HS-27A (cell line): Measurements from ENCODE around the gene LRRC52.

Experiments
- DNase-seq: peaks from one replicate; pipeline ENCODE4 v3.0.0-alpha.2; 2012; ENCODE audit warnings: low read depth, missing footprints

LRRC52 gene

DNA sequence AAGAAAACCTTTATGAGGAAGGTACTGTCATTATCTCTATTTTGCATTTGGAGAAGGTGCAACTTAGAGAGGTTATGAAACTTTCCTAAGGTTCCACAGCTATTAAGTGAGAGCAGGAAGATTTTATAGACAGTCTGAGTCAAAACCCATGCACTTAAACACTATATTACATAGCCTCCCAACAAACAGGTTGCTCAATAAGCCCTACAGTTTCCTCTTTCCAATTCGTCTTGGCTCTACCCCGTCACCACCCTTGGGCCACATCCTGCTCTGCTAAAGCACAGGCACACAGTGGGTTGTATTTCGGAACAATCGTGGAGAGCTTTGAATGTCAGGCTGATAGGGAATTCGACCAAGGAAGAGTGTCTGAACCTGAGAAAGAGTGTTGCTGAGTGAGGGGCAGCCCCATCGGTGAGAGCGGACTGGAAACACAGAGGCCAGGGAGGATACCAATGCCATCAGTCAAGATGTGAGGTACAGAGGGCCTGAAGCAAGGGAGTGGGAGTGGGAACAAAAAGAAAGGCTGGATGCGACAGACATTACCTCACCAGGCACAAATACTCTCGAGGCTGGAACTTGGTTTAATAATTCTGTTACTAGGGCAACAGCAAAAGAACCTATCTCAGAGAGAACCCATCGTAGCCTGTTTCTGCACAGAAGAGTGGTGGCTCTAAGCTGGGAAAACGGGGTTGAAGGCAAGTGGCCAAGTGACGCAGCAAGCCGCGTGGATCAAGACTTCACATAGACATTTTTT lies 6.3 kb upstream of the LRRC52 start:
- DNase-seq, result no peak

DNA sequence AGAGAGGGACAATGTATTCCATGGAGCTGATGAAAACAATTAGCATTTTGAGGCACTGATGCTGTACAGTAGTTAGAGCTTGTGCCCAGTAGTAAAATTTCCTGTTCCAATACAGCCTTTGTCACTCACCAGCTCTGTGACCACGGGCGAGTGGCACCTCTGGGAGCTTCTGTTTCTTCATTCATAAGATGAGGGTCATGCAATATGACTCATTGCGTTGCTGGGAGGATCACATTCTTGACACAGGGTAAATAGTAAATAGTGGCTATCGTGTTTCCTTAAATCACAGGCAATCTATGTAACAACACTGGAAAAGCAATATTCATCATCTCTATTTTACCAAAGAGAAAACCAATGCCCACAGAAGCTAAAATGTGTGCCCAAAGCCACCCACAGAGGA lies 4.5 kb upstream of the LRRC52 start:
- no peak for DNase-seq

DNA sequence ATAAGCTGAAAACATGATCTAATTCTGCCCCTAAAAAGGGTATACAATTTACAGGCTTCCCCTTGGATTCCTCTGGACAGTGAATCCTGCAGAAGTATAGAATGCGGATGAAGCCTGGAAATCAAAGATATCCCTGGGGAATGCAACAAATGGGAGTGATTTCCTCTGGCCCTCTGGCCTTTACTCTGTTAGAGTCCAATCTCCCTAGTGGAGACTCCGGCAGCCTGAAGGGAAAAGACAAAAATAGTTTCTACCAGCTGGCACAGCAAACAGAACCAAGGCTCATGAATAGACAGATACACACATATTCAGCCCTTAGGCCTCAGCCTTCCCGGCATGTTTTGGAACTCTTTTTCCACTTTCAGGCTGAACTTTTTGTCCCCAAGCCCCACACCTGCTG lies 3.9 kb upstream of the LRRC52 start:
- no peak for DNase-seq

DNA sequence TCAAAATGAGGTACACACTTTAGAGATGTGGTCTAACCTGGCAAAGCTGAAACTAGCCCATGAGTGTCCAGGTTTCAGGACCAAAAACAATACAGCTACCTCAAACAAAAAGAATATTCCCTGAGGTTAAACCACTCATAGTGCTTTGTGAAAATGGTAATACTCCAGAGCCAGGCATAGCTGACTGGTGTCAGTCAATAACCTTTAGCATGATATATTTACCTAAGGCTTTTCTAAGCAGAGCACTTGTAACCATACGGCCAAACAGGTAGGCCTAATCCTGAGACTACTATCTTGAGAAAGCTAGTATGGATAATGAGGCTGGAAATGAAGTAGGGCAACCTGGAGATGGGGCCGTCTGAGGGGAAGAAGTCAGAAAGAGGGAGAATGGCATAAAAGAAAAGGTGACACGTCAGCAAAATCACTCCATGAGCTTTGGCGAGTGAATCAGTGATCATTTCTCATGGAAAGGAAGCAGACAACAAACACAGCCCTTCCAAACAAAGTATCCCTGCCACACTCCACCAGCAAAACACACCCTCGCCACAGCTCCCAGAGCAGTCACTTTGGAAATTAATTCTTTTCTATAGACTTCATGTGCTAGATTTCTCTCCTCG lies 1.7 kb upstream of the LRRC52 start:
- DNase-seq, result no peak

DNA sequence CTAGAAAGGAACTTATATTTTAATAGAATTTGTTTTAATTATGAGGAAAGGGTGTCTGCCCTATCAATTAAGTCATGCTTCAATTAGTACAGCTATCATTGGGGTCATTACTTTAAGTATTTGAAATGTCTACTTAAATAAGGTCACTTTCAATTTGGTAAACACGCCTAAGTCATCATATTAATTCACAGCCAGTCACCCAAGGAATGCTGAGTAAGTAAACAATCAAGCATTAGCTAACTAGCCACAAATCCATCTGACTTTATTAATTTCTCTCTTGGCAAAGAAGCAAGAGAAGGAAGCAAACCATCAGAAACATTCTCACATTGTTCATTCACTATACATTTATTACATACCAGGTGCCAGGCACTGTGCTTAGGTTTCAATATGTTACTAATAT lies 1.2 kb upstream of the LRRC52 start:
- DNase-seq, result no peak

DNA sequence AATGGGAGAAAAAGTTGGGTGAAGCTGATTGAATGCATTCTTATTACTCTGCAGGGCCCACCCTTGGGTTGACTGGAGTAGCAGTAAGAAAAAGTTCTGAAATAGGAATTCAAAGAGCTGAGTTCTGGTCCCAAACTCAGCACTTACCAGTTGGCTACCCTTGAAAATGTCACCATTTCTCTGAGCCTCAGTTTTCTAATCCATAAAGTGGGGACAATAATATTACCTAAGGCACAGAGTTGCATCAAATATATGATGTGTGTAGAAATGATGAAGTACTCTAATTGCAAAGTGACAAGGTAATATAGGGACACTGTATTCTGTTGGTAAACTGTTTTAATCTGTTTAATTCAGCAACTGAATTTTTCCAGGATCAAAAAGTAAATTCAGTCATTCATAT lies 1.2 kb downstream of the LRRC52 start:
- no peak for DNase-seq

DNA sequence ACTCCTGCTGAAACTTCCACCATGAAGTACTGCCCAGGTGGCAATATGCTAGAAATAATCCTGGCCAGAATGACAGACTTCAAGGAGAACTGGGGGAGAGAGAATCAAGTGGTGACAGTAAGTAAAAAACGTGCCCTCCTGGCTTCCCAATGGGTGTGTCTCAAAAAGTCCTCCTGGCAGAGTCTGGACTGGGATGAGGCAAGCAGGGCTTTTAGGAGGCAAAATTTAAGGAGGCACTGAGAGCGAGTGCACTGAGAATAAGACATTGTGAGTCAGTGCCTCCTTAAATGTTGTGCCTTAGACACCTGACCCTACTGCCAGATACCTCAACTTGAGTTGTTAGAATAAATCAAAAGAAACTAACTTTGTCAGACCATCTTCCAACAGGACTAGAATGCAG lies 2.2 kb downstream of the LRRC52 start:
- DNase-seq, result no peak

DNA sequence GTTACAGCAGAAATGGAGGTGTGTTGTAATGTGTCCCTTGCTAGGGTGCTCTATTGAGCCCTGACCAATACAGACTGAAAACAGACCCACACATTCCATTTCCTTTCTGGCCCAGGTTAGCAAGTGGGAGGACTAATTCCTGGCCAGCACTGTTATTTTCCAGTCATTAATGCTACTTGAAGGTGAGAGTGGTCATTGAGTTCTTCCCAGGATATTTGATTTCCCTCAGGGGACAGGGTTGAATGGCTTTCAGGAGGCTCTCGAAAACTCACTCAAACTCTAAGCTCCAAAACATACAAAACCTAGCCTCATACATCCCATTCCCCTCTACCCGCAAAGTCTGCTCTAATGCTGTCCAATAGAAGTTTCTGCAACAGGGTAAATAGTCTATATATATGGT lies 6.2 kb downstream of the LRRC52 start:
- no peak for DNase-seq

DNA sequence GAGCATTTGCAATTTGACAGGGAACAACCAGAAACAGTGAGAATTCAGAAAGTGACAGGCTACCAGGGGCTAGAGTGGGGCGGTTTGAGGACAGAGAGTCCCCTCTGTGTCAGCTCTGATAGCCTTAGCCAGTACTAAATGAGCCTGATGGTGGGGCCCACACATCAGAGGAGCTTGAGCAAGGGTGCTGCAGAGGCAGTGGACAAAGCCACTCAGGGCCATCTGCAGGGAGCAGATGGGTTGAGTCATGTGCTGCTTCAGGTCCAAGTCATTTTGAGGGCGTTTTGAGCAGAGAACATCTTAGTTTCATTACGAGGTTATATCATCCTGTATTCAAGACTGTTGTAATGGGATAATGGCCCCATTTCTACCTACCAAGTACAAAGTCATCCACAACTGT lies 7.7 kb downstream of the LRRC52 start:
- DNase-seq, result no peak

DNA sequence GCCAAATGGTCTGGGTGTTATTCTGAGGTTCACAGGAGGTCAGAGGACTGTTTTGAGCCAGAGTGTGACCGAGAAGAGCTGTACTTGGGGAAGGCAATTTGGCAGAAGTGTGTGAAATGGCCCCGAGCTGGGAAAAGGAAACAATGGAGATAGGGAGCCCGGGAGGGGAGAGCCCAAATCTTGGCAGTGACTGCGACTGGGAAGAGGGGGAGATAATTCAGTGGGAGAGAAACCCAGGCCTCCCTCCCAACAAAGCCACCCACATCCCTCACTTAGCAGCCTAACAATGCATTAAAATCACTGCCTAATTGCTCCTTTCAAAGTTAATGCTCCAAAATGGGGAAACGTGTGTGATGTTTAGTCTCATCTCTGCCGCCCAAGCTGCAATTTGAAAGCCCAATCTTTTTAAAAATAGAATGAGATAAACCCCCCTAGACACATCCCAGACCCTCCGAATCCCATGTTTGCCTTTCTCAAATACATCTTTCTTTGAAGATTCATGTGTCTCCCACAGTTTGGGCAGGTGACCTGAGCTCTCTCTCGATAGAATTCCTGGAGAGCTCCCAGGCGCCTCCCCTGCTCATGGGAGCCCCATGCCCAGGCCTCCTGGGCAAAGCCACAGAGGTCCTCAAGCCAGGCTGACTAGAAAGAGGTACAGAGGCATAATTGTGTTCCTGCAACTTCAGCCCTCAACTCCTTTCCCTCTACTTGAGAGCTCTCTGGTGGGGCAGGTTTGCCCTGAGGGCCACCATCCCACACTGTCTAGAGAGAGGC lies 17.3 kb downstream of the LRRC52 start:
- DNase-seq, result no peak

DNA sequence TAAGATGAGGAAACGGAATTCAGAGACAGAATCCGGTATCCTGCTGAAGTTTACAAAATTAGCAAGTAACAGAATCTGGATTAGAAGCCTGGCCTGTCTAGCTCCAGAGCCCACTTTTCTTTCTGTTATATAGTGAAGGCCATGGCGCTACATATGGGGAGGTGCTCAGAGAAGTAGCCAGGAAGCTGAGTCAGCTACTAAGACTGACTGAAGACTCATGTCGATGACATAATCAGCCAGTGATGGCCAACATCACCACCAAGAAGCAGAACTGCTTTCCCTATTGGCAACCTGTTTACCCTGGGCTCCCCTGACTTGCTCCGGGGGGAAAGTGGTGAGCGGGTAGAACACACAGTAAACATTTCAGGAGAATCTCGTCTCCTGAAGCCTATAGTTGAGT lies 18.8 kb downstream of the LRRC52 start:
- no peak for DNase-seq

DNA sequence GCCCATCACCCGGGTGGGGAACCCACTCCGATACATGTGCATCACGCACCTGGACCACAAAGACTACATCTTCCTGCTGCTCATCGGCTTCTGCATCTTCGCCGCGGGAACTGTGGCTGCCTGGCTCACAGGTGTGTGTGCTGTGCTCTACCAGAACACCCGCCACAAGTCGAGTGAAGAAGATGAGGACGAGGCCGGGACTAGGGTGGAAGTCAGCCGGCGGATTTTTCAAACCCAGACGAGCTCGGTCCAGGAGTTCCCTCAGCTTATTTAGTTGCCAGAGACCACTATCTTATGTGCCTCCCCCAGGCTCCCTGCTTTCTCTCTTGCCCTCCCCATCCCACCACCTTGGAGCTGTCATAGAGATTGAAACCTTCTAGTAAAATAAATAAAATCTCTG lies 19.8 kb downstream of the LRRC52 start:
- DNase-seq, result no peak

DNA sequence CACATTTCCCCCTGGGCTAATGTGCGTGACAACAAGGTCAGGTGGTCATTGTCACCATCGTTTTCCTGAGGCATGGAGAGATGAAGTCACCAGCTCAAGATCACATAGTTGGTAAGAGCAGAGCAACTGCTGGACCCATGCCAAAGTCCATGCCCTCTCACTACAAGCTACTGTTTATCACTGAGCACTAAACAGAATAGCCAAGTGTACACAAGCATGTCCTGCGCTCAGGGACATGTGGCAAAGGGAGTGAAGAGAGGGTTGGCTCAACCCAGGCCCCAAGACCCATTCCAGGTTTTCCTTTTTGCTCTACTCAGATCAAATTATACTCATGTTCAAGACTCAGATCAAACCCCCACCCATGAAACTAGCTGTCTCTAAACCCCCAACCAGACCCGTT lies 20.8 kb downstream of the LRRC52 start:
- DNase-seq, result no peak

DNA sequence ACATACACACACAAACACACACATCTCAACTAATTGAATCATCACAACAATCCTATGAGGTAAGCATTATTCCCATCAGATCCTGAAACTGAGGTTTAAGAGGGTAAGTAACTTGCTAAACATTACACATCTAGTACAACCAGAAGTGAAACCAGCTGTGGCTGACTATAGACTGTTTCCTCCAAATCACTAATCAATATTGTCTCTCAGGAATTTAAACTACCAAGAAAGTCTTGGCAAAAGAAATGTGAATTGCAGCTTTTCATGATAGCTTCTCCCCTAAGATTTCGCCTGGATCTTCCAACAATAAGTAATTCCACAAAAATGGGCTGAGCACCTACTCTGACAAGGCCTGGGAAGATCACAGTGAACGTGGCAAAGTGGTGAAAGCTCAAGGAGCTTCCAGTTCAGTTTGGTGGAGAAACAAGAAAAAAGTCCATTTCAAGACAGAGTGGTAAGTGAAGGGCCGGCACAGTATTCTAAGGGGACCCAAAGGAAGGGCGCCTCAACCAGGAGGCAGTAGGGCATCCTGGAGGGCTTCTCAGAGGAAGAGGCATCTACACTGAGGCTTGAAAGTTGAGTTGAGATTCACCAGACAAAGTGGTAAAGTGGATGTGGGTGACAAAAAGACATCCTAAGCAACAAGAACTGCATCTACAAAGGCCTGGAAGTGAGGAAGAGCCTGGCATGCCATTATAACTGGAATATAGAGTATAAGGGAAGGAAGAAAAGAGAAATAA lies 22.1 kb downstream of the LRRC52 start:
- DNase-seq, result no peak

DNA sequence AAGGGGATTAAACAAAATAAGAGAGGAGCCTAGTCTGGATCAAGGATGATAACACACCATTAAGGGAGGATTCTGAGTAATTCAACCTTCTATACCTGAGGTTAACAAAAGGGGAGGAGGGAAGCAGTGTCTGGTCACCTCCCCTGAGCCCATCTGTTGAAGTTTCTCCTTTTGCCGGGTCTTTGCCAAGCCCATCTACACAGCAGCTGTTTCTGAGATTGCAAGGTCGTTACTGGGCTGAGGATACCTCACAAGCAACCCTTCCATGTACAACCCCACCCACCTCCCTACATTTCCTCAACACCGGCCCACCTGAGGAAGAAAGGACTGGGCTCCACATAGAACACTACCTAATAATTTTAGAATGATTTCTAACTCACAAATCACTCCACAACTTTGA lies 26.3 kb downstream of the LRRC52 start:
- DNase-seq, result no peak

DNA sequence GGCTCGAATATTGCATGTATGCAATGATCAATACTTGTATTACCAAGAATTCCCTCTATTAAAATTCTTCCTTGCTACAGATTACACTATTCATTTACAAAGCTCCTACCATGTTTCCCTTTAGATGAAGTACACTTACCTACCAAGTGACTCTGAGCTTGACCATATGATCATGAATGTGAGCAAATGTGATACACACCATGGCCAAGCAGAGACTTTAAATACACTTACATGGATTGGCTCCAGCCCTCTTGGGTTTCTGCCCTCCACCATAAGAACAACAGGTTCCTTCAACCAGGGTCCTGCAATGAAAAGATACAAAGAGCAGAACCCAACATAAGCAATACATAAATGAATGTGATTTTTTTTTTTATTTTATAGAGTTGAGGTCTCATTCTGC lies 30.0 kb downstream of the LRRC52 start:
- DNase-seq, result no peak

DNA sequence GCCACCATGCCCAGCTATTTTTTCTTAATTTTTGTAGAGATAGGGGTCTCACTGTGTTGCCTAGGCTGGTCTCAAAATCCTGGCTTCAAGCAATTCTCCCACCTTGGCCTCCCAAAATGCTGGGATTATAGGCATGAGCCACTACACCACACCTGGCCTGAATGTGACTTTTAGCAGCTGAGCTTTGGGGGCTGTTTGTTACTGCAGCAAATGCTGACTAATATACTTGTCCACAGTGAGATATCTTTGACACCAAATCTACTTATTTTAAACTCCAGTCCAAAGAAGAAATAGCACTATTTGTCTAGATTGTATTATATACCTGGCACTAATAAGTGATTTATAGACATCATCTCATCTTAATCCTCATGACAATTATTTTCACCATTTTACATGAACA lies 30.5 kb downstream of the LRRC52 start:
- no peak for DNase-seq

DNA sequence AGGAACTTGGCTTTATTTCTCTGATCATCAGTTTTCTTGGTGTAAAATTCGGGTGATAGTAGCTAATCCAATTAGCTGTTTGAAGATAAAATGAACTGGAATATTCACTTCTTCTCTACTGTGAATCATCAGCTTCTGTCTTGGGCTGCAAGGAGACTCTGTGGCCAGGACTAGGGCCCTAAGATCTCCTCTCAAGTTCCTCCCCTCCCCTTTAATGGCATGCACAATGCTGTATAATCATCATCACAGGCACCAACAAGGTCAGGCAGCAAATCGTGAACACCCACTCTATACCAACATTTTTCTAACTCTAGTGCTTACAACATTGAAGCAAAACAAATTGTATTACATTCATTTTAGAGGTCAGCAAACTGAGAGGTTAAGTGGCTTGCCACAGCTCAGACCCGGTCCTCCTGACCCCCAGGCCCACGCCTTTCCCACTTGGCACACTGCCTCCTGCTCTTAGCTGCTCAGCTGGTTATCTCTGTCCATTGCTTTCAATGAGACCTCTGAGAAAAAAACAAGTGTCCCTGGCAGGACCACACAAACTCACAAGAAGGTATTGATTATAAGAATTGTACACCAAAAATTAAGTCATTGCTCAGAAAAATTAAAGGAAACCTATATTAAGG lies 31.8 kb downstream of the LRRC52 start:
- DNase-seq, result no peak

DNA sequence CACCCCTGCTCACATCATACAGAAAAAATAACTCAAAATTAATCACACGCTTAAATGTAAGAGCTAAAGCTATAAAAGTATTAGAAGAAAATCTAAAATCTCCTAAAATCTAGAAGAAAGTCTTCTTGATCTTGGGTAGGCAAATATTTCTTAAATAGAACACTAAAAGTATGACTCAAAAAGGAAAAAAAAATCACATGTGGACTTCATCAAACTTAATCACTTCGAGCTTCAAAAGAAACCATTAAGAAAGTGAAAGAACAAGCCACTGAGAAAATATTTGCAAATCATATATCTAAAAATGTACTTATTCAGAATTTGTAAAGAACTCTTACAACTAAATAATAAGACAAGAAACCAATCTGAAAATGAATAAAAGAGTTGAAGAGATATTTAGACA lies 32.7 kb downstream of the LRRC52 start:
- no peak for DNase-seq

DNA sequence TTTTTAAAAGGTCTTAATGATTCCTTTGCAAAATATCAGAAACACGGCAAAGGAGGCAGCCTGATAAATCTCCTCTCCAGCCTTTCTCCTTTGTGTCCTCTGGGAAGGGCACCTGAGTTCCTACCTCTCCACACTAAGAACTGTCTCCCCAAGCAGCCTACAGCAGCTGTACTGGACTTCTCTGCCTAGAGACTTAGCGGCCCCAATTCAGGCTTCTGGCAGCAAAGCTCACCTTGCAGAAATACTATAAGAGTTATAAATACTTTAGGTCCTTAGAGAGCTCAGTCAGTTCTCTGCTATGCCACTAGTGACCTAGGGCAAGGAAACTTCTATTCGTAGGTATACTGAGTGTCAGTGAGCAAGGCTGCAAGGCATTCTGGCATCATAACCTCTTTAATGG lies 33.9 kb downstream of the LRRC52 start:
- DNase-seq, result no peak

DNA sequence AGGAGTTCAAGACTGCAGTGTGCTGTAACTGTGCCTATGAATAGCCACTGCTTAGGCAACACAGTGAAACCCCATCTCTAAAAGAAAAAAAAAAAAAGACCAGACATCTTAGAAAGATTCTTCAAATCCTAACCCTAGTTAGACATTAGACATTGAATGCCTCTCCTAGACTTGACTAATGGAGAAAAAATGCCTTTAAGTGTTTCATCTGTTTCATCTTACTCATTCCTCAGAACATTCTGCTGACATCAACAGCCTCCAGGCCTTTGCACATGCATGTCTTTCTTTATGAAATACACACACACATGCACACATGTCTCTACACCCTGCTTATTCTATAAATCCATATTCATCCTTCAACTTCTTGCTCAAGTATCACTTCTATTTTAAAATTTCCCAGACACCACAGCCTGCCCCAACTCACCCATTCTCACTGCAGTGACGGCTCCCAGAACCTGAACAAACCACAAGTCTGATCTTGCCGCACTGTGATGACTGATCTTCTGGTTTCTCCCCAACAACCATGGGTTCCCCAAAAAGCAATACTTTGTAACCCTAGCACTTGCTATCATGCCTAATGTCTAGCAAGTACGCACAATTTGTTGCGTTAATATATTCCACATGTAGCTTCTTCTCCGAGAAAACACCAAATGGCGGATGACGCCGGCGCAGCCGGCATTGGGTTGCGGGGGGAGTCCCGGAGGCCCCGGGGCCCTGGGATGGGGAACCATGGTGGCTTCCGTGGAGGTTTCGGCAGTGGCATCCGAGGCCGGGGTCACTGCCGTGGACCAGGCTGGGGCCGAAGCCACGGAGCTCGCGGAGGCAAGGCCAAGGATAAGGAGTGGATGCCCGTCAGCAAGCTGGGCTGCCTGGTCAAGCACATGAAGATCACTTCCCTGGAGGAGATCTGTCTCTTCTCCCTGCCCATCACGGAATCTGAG lies 37.4 kb downstream of the LRRC52 start:
- DNase-seq, result no peak
